ENCODE measurements around the gene PRR5L. TPM values are rescaled to one million over a fixed set of nuclear protein-coding genes. Genes with fewer than 3 reads are reported as not detected.

Gene PRR5L
- polyA plus RNA-seq, 3 donors, result 0.75 to 7.3 (median 2.8) TPM

DNA sequence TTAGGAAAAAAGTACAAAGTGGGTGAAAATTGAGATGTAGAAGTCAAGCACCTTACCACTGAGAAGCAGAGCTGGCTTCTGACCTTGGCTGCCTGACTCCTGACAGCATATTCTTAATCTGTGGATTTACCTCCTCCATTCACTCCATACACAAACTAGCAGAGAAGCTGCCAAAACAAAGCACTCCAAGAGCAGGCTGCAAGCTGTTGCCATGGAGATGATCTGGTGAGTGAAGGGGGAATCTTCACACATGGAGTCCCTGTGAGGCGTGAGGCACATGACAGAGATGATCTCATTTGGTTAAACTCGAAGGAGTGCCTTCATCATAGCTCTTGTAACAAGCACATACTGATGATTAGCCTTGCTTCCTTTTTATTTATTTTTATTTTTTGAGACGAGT is 23.0 kb upstream of the PRR5L start:
- WGBS, 3 donors, result 77 to 97% (median 94%) methylated on average over 3 of the region's 3 CpGs

DNA sequence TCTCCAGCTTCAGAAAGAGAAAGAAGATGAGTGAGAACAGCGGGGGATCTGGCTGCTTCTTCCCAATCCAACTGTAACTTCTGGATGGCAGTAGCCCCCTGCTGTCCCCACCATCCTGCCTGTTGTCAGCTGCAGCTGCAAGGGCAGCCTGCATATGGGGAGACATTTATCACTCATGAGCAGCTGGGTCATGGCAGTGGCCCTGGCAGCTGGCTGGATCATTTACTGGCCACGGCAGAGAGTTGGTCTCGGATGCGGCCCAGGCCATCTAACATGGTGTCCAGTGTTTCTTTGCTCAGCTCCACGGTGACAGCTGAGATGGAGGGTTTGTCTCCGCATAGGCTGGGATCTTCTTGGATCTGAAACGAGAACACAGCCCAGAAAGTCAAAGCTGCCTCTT is 21.7 kb upstream of the PRR5L start:
- 92 to 97% (median 95%) methylated on average over 7 of the region's 7 CpGs for WGBS, 3 donors
- no peak overlapping the region for H3K27ac ChIP-seq (ENCODE audit: low read depth, low read length)

More for the DNA sequence above, 23.0 kb upstream of the PRR5L start:
- no peak overlapping the region for H3K27ac ChIP-seq (ENCODE audit: low read depth, low read length)

DNA sequence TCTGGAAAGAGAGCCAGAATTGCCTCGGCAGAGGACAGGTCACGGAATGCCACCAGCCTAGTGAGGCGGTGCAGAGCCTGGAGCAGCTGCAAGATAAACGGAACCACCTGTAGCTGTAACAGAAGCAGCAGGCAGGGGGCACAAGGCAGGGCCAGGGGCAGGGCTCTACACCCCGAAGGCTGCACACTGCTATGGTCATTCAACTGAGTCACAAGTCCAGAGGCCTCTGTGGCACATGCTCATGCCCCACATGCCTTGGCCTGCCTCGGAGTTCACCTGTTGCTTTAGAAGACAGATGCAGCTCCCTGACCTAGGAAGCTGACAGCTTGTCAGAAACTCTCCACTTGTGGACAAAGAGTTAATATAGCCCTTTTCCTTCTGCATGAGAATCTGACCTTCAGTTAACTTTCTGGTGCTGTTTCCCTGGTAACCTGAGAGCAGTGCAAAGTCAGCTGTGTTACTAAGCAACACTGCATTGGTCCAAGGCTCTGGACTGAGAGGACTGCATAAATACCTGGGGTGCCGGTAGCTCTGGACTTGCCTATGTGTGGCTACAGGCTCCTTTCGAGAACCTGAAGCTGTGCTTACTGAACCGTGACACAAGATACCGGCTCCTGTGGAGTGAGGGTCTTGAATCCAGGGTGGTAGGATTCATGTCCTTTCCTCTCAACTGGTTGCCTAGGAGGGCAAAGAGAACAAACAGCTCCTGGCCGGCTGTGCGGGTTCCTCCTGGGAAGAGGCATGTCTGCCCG is 17.4 kb upstream of the PRR5L start:
- no peak overlapping the region for H3K27ac ChIP-seq (ENCODE audit: low read depth, low read length)
- 72 to 85% (median 83%) methylated on average over 13 of the region's 13 CpGs for WGBS, 3 donors

GRCh38 chr11:36280531-36280930 is 15.6 kb upstream of the PRR5L start:
- WGBS, 3 donors, result 63 to 69% (median 68%) methylated on average over 1 of the region's 1 CpG
- H3K27ac ChIP-seq (ENCODE audit: low read depth, low read length), result no peak overlapping the region

DNA sequence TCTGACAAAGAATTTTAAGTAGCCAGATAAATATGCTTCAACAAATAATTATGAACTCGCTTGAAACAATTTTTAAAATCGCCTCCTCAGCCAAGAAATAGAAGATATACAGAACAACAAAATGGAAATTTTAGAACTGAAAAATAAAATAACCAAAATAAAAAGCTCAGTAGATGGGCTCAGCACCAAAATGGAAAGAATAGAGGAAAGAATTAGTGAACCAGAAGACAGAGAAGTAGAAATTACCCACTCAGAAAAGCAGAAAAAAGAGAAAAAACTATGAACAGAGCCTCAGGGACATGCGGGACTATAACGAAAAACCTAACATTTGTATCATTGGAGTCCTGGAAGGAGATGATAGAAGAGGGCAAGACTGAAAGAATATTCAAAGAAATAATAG is 14.2 kb upstream of the PRR5L start:
- WGBS, 3 donors, result 83 to 98% (median 85%) methylated on average over 4 of the region's 4 CpGs

DNA sequence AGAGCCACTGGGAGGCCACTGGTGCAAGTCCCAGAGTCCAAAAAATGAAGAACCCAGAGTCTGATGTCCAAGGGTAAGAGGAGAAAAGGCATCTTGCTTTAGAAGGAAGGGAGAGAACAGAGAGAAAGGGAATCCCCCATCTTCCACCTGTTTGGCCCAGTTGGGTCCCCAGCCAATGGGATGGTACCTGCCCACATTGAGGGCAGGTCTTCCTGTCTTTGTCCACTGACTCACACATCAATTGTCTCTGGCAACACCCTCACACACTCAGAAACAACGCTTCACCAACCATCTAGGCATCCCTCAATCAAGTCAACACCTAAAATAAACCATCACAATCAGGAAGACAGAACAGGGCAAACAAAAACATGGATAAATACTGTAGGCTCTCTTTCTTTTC is 13.2 kb upstream of the PRR5L start:
- 83 to 90% (median 87%) methylated on average over 1 of the region's 1 CpG for WGBS, 3 donors

More for the DNA sequence above, 14.2 kb upstream of the PRR5L start:
- no peak overlapping the region for H3K27ac ChIP-seq (ENCODE audit: low read depth, low read length)

GRCh38 chr11:36288442-36289225 is 7.5 kb upstream of the PRR5L start:
- 27 to 39% (median 36%) methylated on average over 31 of the region's 31 CpGs for WGBS, 3 donors
- H3K27ac ChIP-seq (ENCODE audit: low read depth, low read length), result no peak overlapping the region

More for the DNA sequence above, 13.2 kb upstream of the PRR5L start:
- H3K27ac ChIP-seq (ENCODE audit: low read depth, low read length), result no peak overlapping the region

DNA sequence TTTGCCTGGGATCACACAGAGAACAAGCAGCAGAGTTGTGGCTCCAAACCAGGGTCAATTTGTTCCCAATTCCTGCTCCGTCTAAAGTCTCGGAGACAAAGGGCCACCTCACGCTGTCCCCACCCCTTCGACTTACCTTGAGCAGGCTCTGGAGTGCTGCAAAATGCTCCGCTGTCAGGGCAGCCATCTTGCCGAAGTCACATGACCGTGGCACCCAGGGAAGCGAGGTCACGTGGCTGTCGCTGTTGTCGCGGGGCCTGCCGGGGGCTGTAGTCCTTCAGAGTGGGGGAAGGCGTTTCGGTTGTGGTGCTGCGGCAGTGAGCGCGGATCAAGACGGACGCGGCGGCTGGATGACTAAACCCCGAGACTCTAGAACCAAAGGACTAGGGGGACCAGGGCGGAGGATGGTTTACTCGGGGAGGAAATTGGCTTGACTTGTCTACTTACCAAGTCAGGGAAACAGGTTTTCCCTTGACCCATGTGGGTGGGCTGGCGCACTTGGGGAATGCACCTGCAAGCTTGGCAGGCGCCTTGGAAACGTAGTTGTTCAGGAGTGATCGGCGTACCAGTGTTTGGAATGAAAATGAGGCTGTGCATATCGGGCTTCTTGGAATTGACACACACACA is 6.7 kb upstream of the PRR5L start, which contains the start of gene COMMD9:
Gene COMMD9 (minus strand): TSS at position 199 of the 627 bp plus-strand sequence. CDS start 12 bp downstream, at position 187.
- no peak within 1 kb of the TSS for H3K27ac ChIP-seq (ENCODE audit: low read depth, low read length)
- 1% methylated on average over 31 of the region's 31 CpGs for WGBS, 3 donors

DNA sequence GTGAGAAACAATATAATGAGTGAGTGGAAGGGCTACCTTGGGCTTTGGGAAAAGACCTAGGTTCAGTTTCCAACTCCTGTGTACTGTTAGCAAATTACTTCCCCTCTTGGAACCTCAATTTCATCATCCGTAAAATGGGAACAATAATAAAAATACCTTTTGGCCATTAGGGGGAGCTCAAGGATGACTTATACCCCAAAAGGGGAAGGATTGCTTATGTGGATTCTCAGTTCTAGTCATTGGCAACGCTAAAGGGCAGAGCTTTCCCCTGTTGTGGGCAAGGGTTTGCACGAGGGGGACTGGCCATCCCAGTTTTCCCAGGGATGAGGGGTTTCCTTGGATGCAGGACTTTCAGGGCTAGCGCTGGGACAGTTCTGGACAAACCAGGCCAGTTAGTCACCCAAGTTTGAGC is 3.8 kb upstream of the PRR5L start:
- WGBS, 3 donors, result 21 to 30% (median 29%) methylated on average over 4 of the region's 4 CpGs
- no peak overlapping the region for H3K27ac ChIP-seq (ENCODE audit: low read depth, low read length)

DNA sequence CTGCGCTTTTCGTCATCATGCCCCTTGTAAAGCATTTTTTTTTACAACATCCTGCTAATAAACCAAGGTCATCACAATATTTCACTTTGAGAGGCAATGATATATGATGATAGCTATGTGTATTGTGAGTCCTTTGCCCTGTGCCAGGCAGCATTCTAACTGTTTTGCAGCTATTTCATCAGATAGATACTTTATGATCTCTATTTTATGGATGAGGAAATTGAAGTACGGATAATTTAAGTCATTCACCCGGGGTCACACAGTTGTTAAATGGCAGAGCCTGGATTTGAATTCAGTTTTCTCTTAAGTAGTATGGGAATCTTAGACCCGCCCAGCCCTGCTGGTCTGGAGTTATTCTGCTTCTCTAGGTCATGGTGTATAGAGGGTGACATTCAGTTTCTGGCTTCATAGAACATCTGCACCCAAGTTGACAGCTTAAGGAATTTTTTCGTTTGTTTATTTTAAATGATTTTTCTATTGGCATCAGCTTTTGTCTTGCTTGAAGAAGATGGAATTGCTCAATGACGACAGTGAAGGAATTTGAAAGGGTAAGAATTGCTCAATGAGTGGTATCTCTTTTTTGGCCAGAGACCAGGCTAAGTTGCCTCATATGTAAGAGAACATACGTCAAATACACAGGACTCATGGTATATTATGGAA is 926 bp downstream of the PRR5L start:
- 66 to 81% (median 70%) methylated on average over 8 of the region's 8 CpGs for WGBS, 3 donors
- no peak overlapping the region for H3K27ac ChIP-seq (ENCODE audit: low read depth, low read length)

- 13 to 39% (median 36%) methylated on average over 3 of the region's 3 CpGs for WGBS, 3 donors
- H3K27ac ChIP-seq (ENCODE audit: low read depth, low read length), result no peak overlapping the region
Measured at GRCh38 chr11:36300650-36301049, 4.6 kb downstream of the PRR5L start.

- 42 to 54% (median 48%) methylated on average over 1 of the region's 1 CpG for WGBS, 3 donors
- no peak overlapping the region for H3K27ac ChIP-seq (ENCODE audit: low read depth, low read length)
Measured at GRCh38 chr11:36304351-36304750, 8.3 kb downstream of the PRR5L start.

GRCh38 chr11:36305047-36305446 is 9.0 kb downstream of the PRR5L start:
- no peak overlapping the region for H3K27ac ChIP-seq (ENCODE audit: low read depth, low read length)
- 25 to 57% (median 54%) methylated on average over 1 of the region's 1 CpG for WGBS, 3 donors

DNA sequence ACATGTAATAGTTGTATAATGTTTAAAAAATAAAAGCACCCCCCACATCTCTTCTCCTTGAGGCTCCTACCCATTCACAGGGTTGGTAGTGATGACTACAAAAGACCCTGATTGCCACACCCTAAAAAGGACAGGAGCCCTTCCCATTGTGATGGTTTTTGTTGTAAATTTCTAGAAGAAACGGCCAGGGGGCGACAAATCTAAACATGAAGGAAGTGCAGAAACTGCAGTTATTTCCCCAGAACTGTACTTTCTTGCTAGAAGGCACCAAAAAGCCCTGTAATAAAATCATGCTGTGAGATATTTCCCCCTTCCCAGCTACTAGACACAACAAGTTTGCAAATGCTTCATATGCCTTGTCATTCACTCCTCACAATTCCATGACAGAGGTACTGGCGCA is 10.8 kb downstream of the PRR5L start:
- H3K27ac ChIP-seq (ENCODE audit: low read depth, low read length), result no peak overlapping the region
- WGBS, 3 donors, result 38 to 45% (median 43%) methylated on average over 3 of the region's 3 CpGs

- 22 to 66% (median 58%) methylated on average over 1 of the region's 1 CpG for WGBS, 3 donors
- no peak overlapping the region for H3K27ac ChIP-seq (ENCODE audit: low read depth, low read length)
Measured at GRCh38 chr11:36308577-36308976, 12.5 kb downstream of the PRR5L start.

DNA sequence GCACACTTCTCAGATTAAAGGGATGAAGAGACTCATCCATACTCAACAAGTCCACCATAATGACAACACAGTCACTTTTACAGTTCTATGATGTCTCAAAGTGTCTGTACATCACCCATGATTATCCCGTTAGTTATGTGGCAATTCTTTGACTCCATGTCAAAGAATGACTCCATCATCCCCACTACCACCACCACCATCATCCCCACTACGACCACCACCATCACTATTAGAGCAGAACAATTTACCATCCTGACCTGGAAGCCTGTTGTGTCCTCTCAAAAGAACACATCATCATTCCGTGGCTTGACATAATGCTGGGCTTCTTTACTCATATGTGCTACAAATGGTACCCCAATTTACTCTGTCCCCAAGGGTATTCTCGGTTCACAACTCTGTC is 13.7 kb downstream of the PRR5L start:
- WGBS, 3 donors, result 79 to 91% (median 91%) methylated on average over 4 of the region's 4 CpGs
- H3K27ac ChIP-seq (ENCODE audit: low read depth, low read length), result no peak overlapping the region

GRCh38 chr11:36311926-36312595 is 16.0 kb downstream of the PRR5L start:
- WGBS, 3 donors, result 84 to 93% (median 89%) methylated on average over 4 of the region's 4 CpGs
- H3K27ac ChIP-seq (ENCODE audit: low read depth, low read length), result no peak overlapping the region
